DND-41 (cell line): Measurements from ENCODE around the gene LYRM9.
A peak's percentile ranks its signal among the peaks of the same experiment; 100 is the strongest.

ENCODE experiments used
- ATAC-seq: fragments of 200-7000 bp; cut with Tn5 transposase; 3 replicates; pipeline ENCODE4 v1.9.1; 2021; ENCODE audit warnings: low read depth; ENCODE audit not compliant: insufficient read depth
- DNase-seq: peaks from one replicate; pipeline ENCODE4 v3.0.0-alpha.2; 2020
- H2AFZ ChIP-seq: 2 replicates; pipeline ENCODE4 v1.6.0; 2012; ENCODE audit warnings: low read depth, low read length
- H3K27ac ChIP-seq: 2 replicates; pipeline ENCODE4 v1.5.1; 2012; ENCODE audit warnings: low read length, inconsistent platforms
- H3K27me3 ChIP-seq: fragments of 200-600 bp; sonication (generic); 2 replicates; pipeline ENCODE4 v1.6.0; 2012; ENCODE audit warnings: low read length, mild to moderate bottlenecking, inconsistent platforms; ENCODE audit not compliant: insufficient read depth, poor library complexity
- H3K36me3 ChIP-seq: 2 replicates; pipeline ENCODE4 v1.5.1; 2012; ENCODE audit warnings: low read length, inconsistent platforms; ENCODE audit not compliant: insufficient read depth
- H3K4me1 ChIP-seq: 2 replicates; pipeline ENCODE4 v1.5.1; 2012; ENCODE audit warnings: mild to moderate bottlenecking, low read length; ENCODE audit not compliant: insufficient read depth
- H3K4me2 ChIP-seq: 2 replicates; pipeline ENCODE4 v1.6.0; 2012; ENCODE audit warnings: mild to moderate bottlenecking, moderate library complexity, low read length, inconsistent platforms; ENCODE audit not compliant: insufficient read depth
- H3K4me3 ChIP-seq, 2 experiments: fragments of 200-600 bp in 1 of 2; shearing (Covaris generic) in 1 of 2; 2 replicates each; pipeline ENCODE4 v1.5.1; 2012 to 2016; ENCODE audit warnings: inconsistent platforms in 2 of 2, low read length in 2 of 2, mild to moderate bottlenecking in 2 of 2, low read depth in 1 of 2, moderate library complexity in 1 of 2
- H3K79me2 ChIP-seq: 2 replicates; pipeline ENCODE4 v1.6.0; 2012; ENCODE audit warnings: low read length, inconsistent platforms; ENCODE audit not compliant: insufficient read depth
- H3K9ac ChIP-seq: 2 replicates; pipeline ENCODE4 v1.6.0; 2012; ENCODE audit warnings: low read depth, mild to moderate bottlenecking, inconsistent platforms, low read length, moderate library complexity
- H3K9me3 ChIP-seq: 2 replicates; pipeline ENCODE4 v1.5.1; 2012; ENCODE audit warnings: low read length, moderate library complexity, mild to moderate bottlenecking, inconsistent platforms; ENCODE audit not compliant: insufficient read depth, severe bottlenecking
- H4K20me1 ChIP-seq: 2 replicates; pipeline ENCODE4 v1.6.0; 2012; ENCODE audit warnings: low read length; ENCODE audit not compliant: insufficient read depth
- EZH2 ChIP-seq: IDR thresholded peaks from 3 replicates; pipeline ENCODE4 v1.6.1; 2012; ENCODE audit warnings: borderline replicate concordance, low read depth, mild to moderate bottlenecking, moderate library complexity, low read length, inconsistent platforms; ENCODE audit not compliant: severe bottlenecking
- TF ChIP-seq, protein P1 (sequence below): IDR thresholded peaks from 2 replicates; pipeline ENCODE4 v1.5.1; 2012; ENCODE audit warnings: borderline replicate concordance, low read length, moderate library complexity, mild to moderate bottlenecking; ENCODE audit not compliant: poor library complexity, severe bottlenecking; ENCODE audit errors: extremely low read depth

LYRM9 gene

DNA sequence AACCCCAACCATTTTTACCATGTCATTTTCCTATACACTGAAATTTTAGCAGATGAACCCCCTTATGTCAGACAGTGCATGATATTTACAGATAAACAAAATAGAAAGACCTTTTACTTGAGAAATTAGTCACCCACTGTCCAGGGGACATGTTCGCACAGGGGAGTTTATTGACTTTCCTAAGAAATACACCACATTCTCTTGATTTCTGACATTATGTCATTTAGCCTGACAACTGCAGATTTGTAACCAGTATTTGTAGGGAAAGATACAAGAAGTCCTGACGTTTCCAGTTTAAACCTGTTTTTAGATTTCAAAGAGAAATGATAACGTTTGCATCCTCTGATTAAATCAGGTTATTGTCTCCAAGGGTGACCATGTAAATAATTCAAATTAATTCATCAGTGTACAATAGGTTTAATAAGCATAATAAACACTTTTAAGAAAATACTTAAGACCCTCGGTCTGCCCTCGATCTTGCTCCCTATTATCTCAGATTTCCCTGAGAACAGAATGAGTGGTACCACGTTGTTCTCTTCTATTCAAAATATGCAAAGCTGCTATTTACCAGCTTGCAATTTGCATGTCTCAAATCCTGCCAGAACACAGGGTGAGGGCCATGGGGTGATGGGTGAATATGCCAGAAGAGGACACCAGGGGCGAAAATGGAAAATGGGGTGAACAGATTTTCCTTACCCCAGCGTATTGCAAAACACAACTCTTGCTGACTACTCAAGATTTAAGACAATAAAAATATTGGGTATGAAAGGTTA lies 2.1 kb upstream of the LYRM9 start:
- H3K9ac ChIP-seq: no peak overlapping the region
- ATAC-seq (no peak), DNase-seq (no peak)
- no peak overlapping the region for H3K27ac ChIP-seq
- TF ChIP-seq EZH2: no peak
- TF ChIP-seq, protein P1, sequence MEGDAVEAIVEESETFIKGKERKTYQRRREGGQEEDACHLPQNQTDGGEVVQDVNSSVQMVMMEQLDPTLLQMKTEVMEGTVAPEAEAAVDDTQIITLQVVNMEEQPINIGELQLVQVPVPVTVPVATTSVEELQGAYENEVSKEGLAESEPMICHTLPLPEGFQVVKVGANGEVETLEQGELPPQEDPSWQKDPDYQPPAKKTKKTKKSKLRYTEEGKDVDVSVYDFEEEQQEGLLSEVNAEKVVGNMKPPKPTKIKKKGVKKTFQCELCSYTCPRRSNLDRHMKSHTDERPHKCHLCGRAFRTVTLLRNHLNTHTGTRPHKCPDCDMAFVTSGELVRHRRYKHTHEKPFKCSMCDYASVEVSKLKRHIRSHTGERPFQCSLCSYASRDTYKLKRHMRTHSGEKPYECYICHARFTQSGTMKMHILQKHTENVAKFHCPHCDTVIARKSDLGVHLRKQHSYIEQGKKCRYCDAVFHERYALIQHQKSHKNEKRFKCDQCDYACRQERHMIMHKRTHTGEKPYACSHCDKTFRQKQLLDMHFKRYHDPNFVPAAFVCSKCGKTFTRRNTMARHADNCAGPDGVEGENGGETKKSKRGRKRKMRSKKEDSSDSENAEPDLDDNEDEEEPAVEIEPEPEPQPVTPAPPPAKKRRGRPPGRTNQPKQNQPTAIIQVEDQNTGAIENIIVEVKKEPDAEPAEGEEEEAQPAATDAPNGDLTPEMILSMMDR: no peak
- no peaks in the 10 kb centered on the region for H3K79me2 ChIP-seq
- no peaks in the 10 kb centered on the region for H3K36me3 ChIP-seq
- H3K4me3 ChIP-seq: no peak overlapping the region
- H3K4me2 ChIP-seq: no peak overlapping the region
- no peak overlapping the region for H2AFZ ChIP-seq
- peaks cover 23% of the 10 kb centered on the region for H3K27me3 ChIP-seq
- H3K4me1 ChIP-seq: peaks cover 12% of the 10 kb centered on the region
- H3K9me3 ChIP-seq: no peaks in the 10 kb centered on the region
- H4K20me1 ChIP-seq: no peaks in the 10 kb centered on the region

DNA sequence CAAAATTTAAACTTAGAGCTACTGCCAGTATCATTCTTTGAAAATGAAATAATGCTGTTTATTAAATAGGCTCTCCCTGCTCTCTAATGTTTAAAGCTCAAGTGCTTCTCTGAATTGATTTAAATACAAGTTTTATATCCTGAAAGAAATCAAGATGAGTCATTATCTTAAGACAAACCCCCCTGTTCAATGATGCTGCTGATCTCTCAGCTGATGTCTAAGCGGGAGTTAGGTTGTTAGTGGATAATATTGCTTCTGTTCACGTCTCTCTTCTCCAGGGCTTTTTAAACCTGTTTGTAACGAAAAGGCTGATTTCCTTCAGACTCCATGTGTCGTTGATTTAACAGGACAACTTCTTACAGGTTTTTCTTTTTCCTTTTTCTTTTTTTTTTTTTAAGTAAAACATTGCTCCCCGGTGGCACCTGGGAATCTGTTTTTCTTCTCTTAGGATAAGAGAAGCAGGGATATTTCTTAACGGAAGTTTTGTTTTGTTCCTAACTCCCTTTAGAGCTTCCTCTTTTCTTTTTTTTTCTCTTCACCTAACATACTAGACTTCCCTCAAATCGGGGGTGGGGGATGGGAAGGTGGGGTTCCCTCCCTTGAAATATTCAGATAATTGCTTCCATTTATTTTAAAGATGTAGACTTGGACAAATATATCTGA lies 807 bp upstream of the LYRM9 start:
- Histone ChIP-seq H3K4me3 (no peak overlapping the region), H3K9ac (no peak overlapping the region)
- DNase-seq: no peak

GRCh38 chr17:27892542-27892865 lies 661 bp downstream of the LYRM9 start:
- peak overlapping the region; percentile 55 for H3K9ac ChIP-seq
- no peak overlapping the region for H3K27ac ChIP-seq
- peak overlapping the region; percentile 69 for H2AFZ ChIP-seq
- peak overlapping the region; percentile 71 for H3K4me2 ChIP-seq
- H3K27me3 ChIP-seq: peaks cover 24% of the 10 kb centered on the region
- H3K4me1 ChIP-seq: peaks cover 12% of the 10 kb centered on the region
- ATAC-seq (no peak), DNase-seq (no peak)
- peak overlapping the region in 1 of 2 experiments; percentile 58; a peak in 3 of 4 replicates for H3K4me3 ChIP-seq
- TF ChIP-seq EZH2: no peak
- TF ChIP-seq, protein P1: no peak
- H3K79me2 ChIP-seq: no peaks in the 10 kb centered on the region
- H3K9me3 ChIP-seq: no peaks in the 10 kb centered on the region
- H3K36me3 ChIP-seq: no peaks in the 10 kb centered on the region
- H4K20me1 ChIP-seq: no peaks in the 10 kb centered on the region

More for the DNA sequence above, 807 bp upstream of the LYRM9 start:
- no peak for ATAC-seq
- no peaks in the 10 kb centered on the region for H3K79me2 ChIP-seq
- no peak overlapping the region for H2AFZ ChIP-seq
- H3K4me1 ChIP-seq: peaks cover 12% of the 10 kb centered on the region
- H3K27me3 ChIP-seq: peaks cover 23% of the 10 kb centered on the region
- no peaks in the 10 kb centered on the region for H4K20me1 ChIP-seq
- no peak for TF ChIP-seq EZH2
- no peak overlapping the region for H3K27ac ChIP-seq
- no peaks in the 10 kb centered on the region for H3K36me3 ChIP-seq
- H3K9me3 ChIP-seq: no peaks in the 10 kb centered on the region
- H3K4me2 ChIP-seq: no peak overlapping the region

GRCh38 chr17:27891841-27892240 lies 1.3 kb downstream of the LYRM9 start:
- ATAC-seq (no peak), DNase-seq (no peak)
- Histone ChIP-seq H3K4me3 (no peak overlapping the region), H4K20me1 (no peaks in the 10 kb centered on the region), H3K27me3 (peaks cover 26% of the 10 kb centered on the region), H3K9me3 (no peaks in the 10 kb centered on the region), H3K4me2 (no peak overlapping the region), H3K79me2 (no peaks in the 10 kb centered on the region), H3K36me3 (no peaks in the 10 kb centered on the region), H3K9ac (no peak overlapping the region), H2AFZ (no peak overlapping the region), H3K27ac (no peak overlapping the region), H3K4me1 (peaks cover 12% of the 10 kb centered on the region)
- TF ChIP-seq, protein P1: no peak
- TF ChIP-seq EZH2: no peak
